ENCODE measurements around the gene CD276.

DNA sequence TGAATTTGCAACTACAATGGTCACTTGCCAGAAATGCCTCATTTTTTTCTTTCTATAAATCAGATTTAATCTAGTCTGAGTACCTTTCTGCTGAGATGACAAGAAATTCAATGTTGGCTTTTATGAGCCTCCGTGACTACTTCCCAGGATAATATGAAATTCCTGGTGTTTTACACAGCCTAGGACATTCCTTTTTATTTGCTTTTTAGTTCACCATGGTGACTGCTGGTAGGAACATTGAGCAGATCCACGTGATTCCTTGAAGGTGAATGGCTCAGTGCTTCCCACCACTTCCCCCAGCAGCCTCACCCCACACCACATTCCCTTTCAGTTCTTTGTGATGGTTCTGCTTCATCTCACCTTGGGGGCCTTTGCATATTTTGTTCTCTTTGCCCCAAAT is 46.7 kb upstream of the CD276 start:
- TF ChIP-seq, protein P1, sequence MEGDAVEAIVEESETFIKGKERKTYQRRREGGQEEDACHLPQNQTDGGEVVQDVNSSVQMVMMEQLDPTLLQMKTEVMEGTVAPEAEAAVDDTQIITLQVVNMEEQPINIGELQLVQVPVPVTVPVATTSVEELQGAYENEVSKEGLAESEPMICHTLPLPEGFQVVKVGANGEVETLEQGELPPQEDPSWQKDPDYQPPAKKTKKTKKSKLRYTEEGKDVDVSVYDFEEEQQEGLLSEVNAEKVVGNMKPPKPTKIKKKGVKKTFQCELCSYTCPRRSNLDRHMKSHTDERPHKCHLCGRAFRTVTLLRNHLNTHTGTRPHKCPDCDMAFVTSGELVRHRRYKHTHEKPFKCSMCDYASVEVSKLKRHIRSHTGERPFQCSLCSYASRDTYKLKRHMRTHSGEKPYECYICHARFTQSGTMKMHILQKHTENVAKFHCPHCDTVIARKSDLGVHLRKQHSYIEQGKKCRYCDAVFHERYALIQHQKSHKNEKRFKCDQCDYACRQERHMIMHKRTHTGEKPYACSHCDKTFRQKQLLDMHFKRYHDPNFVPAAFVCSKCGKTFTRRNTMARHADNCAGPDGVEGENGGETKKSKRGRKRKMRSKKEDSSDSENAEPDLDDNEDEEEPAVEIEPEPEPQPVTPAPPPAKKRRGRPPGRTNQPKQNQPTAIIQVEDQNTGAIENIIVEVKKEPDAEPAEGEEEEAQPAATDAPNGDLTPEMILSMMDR (IDR thresholded peaks at IDR 0.05), result no peak
- TF ChIP-seq POLR2A (IDR thresholded peaks at IDR 0.05) (no peak), POLR2AphosphoS5 (IDR thresholded peaks at IDR 0.05) (no peak)
